GM10248 (cell line): ENCODE results near the gene ART1.

ENCODE experiments used
- CTCF ChIA-PET: fragments of 300-600 bp; sonication (Branson Sonifier 250); formaldehyde crosslinking; extraction: SDS; loops from one replicate; lab custom pipeline; 2021; ENCODE audit warnings: antibody characterized with exemption; lab: Yijun Ruan, JAX
- POLR2A ChIA-PET: fragments of 350-650 bp; sonication (Branson Sonifier 250); formaldehyde crosslinking; extraction: SDS; loops from one replicate; lab custom pipeline; 2020; ENCODE audit warnings: antibody characterized with exemption; lab: Yijun Ruan, JAX
- DNase-seq: peaks from one replicate; pipeline ENCODE4 v3.0.0; 2012; ENCODE audit errors: extremely low spot score
- CTCF ChIP-seq: IDR thresholded peaks from 2 replicates; pipeline ENCODE4 v1.5.1; 2012; ENCODE audit warnings: mild to moderate bottlenecking, low read depth; ENCODE audit errors: extremely low read depth, missing control alignments, control extremely low read depth

The ART1 gene

GRCh38 chr11:3684129-3684818 lies 39.3 kb downstream of the ART1 start:
- ChIA-PET POLR2A (no interaction called here), CTCF (interaction anchor here (1.2 kb wide), 2 partner anchors 11 to 165 kb away, joined by 3 read pairs; no protein-coding TSS in a partner anchor)
- no peak for DNase-seq

GRCh38 chr11:3684819-3685172 lies 39.9 kb downstream of the ART1 start:
- no peak for DNase-seq
- no peak for TF ChIP-seq CTCF
- POLR2A ChIA-PET = no interaction called here
- CTCF ChIA-PET = interaction anchor here (1.2 kb wide), 2 partner anchors 10 to 165 kb away, joined by 3 read pairs; no protein-coding TSS in a partner anchor

More at GRCh38 chr11:3684129-3684818, 39.3 kb downstream of the ART1 start:
- no peak for TF ChIP-seq CTCF

- ChIA-PET CTCF (no interaction called here), POLR2A (no interaction called here)
- no peak for DNase-seq
- no peak for TF ChIP-seq CTCF
Observed at GRCh38 chr11:3685923-3686322, 41.0 kb downstream of the ART1 start.

GRCh38 chr11:3686751-3687150 lies 41.8 kb downstream of the ART1 start:
- DNase-seq = no peak
- ChIA-PET CTCF (no interaction called here), POLR2A (no interaction called here)
- TF ChIP-seq CTCF = no peak

- DNase-seq = no peak
- ChIA-PET CTCF (interaction anchor here (1.7 kb wide), 1 partner anchor 108 kb away, joined by 6 read pairs; the partner anchor contains the start of gene PGAP2), POLR2A (no interaction called here)
- TF ChIP-seq CTCF = no peak
Observed at GRCh38 chr11:3700410-3700809, 55.5 kb downstream of the ART1 start.

GRCh38 chr11:3700910-3701309 lies 56.0 kb downstream of the ART1 start:
- no peak for DNase-seq
- ChIA-PET POLR2A (no interaction called here), CTCF (no interaction called here)
- no peak for TF ChIP-seq CTCF
